Spleen (tissue), 11 donors: ENCODE measurements around the gene ANKRD31. TPM values are rescaled to one million over a fixed set of nuclear protein-coding genes. Genes with fewer than 3 reads are reported as not detected.

Source experiments
- DNase-seq: peaks from one replicate; pipeline ENCODE4 v3.0.0-alpha.2; 2020
- H3K27ac ChIP-seq, 8 donors: fragments of 200-600 bp; sonication (generic) in 7 of 8; 1 replicate in 4 of 8; 2 replicates in 4 of 8; pipeline versions ENCODE4 v1.5.0 to v1.8.0; 2016 to 2021; ENCODE audit warnings: inconsistent platforms in 4 of 8, mild to moderate bottlenecking in 4 of 8, moderate library complexity in 1 of 8
- H3K27me3 ChIP-seq, 7 donors: fragments of 200-600 bp; sonication (generic) in 6 of 7; replicated peaks in 1 of 7; 1 replicate in 4 of 7; 2 replicates in 3 of 7; pipeline versions ENCODE4 v1.5.0 to v1.8.0; 2016 to 2021; ENCODE audit warnings: inconsistent platforms in 3 of 7, mild to moderate bottlenecking in 1 of 7
- H3K36me3 ChIP-seq, 6 donors: fragments of 200-600 bp; sonication (generic) in 5 of 6; 1 replicate in 4 of 6; 2 replicates in 2 of 6; pipeline versions ENCODE4 v1.5.0 to v1.8.0; 2016 to 2021; ENCODE audit warnings: inconsistent platforms in 2 of 6
- H3K4me1 ChIP-seq, 6 donors: fragments of 200-600 bp; sonication (generic) in 5 of 6; 1 replicate in 3 of 6; 2 replicates in 3 of 6; pipeline versions ENCODE4 v1.5.0 to v1.8.0; 2016 to 2021; ENCODE audit warnings: inconsistent platforms in 3 of 6
- H3K4me3 ChIP-seq, 8 donors: fragments of 200-600 bp; sonication (generic) in 7 of 8; 1 replicate in 4 of 8; 2 replicates in 4 of 8; pipeline versions ENCODE4 v1.5.0 to v1.8.0; 2016 to 2021; ENCODE audit warnings: inconsistent platforms in 4 of 8, mild to moderate bottlenecking in 4 of 8, moderate library complexity in 2 of 8
- H3K9me3 ChIP-seq, 8 donors: fragments of 200-600 bp; sonication (generic) in 7 of 8; 1 replicate in 4 of 8; 2 replicates in 4 of 8; pipeline versions ENCODE4 v1.5.0 to v1.8.0; 2016 to 2021; ENCODE audit warnings: inconsistent platforms in 4 of 8
- POLR2A ChIP-seq, 3 donors: fragments of 450-650 bp; IDR thresholded peaks; one replicate each; pipeline ENCODE4 v1.5.1; 2017; ENCODE audit warnings: antibody characterized with exemption in 3 of 3, mild to moderate bottlenecking in 1 of 3
- POLR2AphosphoS5 ChIP-seq, 3 donors: sonication (generic); formaldehyde crosslinking; IDR thresholded peaks; one replicate each; pipeline ENCODE4 v1.5.1; 2017; ENCODE audit warnings: antibody characterized with exemption in 3 of 3
- WGBS, 5 donors: extraction: QIAGEN DNeasy Blood & Tissue Kit in 3 of 5; methylation state at CpG; one replicate each; pipeline versions ENCODE4 v1.1.5 to v1.1.7; 2013 to 2018; 5-methylcytosine and 5-hydroxymethylcytosine counted together
- intact Hi-C: fragments of 100-400 bp; cut with DNase I; formaldehyde crosslinking; loops from one replicate; pipeline ENCODE4 v1.15.0; 2023; ENCODE audit warnings: low total_unique reads
- polyA plus RNA-seq, 3 donors: library from polyadenylated mRNA; stranded (reverse); fragments of 200-250 nt; gene quantifications; one replicate each; pipeline ENCODE4 v1.2.1, GENCODE V29; 2013
- total RNA-seq, 7 donors: library from RNA; depleted of rRNA in 3 of 7; stranded (reverse); fragments of >200 nt in 3 of 7; fragmentation: NEBNext Ultra II Directional in 4 of 7; extraction: Animal tissue kit (Norgen Biotek cat#: 25700) in 4 of 7; gene quantifications; one replicate each; pipeline versions ENCODE4 v1.1.0 to v1.2.1, GENCODE V29; 2016 to 2021
- TF ChIP-seq, protein P1 (sequence below), 11 experiments: fragments of 200-600 bp in 7 of 11; fragments of 450-650 bp in 4 of 11; sonication (generic) in 4 of 11; IDR thresholded peaks in 8 of 11; conservative IDR thresholded peaks in 3 of 11; 1 replicate in 7 of 11; 2 replicates in 4 of 11; pipeline versions ENCODE4 v1.4.0 to v1.8.0; 2016 to 2021; ENCODE audit warnings: antibody characterized with exemption in 11 of 11, inconsistent platforms in 4 of 11, mild to moderate bottlenecking in 1 of 11
- donor health status: healthy with polysubstance abuse.
- donor health status: DM: no; HTN: no; CAD: no; lungs with moderate emphysema.
- donor health status: DM: no; HTN: no; CAD: no.
- donor health status: Bipolar disorder and iron deficiency.
- donor health status: healthy.
- donor health status: DM: no; HTN: no; CAD: no.
- donor health status: DM: yes; HTN: yes; CAD: no.

The ANKRD31 gene
- total and polyA plus RNA-seq, 10 donors = 0.03 to 0.51 (median 0.22) TPM

GRCh38 chr5:75156585-75156984, 80.1 kb downstream of the ANKRD31 start:
- H3K4me3 ChIP-seq = no peak overlapping the region
- H3K9me3 ChIP-seq = peaks cover 0 to 57% (median 40%) of the 10 kb centered on the region in 8 donors
- intact Hi-C loops = no loop called here
- H3K4me1 ChIP-seq = no peaks in the 10 kb centered on the region
- no peaks in the 10 kb centered on the region for H3K27me3 ChIP-seq
- no peak for TF ChIP-seq POLR2AphosphoS5 (IDR thresholded peaks at IDR 0.05)
- TF ChIP-seq, protein P1, sequence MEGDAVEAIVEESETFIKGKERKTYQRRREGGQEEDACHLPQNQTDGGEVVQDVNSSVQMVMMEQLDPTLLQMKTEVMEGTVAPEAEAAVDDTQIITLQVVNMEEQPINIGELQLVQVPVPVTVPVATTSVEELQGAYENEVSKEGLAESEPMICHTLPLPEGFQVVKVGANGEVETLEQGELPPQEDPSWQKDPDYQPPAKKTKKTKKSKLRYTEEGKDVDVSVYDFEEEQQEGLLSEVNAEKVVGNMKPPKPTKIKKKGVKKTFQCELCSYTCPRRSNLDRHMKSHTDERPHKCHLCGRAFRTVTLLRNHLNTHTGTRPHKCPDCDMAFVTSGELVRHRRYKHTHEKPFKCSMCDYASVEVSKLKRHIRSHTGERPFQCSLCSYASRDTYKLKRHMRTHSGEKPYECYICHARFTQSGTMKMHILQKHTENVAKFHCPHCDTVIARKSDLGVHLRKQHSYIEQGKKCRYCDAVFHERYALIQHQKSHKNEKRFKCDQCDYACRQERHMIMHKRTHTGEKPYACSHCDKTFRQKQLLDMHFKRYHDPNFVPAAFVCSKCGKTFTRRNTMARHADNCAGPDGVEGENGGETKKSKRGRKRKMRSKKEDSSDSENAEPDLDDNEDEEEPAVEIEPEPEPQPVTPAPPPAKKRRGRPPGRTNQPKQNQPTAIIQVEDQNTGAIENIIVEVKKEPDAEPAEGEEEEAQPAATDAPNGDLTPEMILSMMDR (IDR thresholded peaks at IDR 0.05 in 8 of 11, conservative IDR thresholded peaks at IDR 0.05 in 3 of 11) = no peak
- TF ChIP-seq POLR2A (IDR thresholded peaks at IDR 0.05) = no peak
- no peaks in the 10 kb centered on the region for H3K36me3 ChIP-seq
- no peak overlapping the region for H3K27ac ChIP-seq
- DNase-seq = no peak

- H3K27ac ChIP-seq = no peak overlapping the region
- H3K9me3 ChIP-seq = peaks cover 0 to 20% (median 3%) of the 10 kb centered on the region in 8 donors
- H3K36me3 ChIP-seq = no peaks in the 10 kb centered on the region
- H3K27me3 ChIP-seq = no peaks in the 10 kb centered on the region
- H3K4me1 ChIP-seq = no peaks in the 10 kb centered on the region
- no peak for DNase-seq
- TF ChIP-seq, protein P1 (IDR thresholded peaks at IDR 0.05 in 8 of 11, conservative IDR thresholded peaks at IDR 0.05 in 3 of 11) = no peak
- TF ChIP-seq POLR2A (IDR thresholded peaks at IDR 0.05) (no peak), POLR2AphosphoS5 (IDR thresholded peaks at IDR 0.05) (no peak)
- intact Hi-C loops = no loop called here
- no peak overlapping the region for H3K4me3 ChIP-seq
Measured at GRCh38 chr5:75152860-75153259, 83.8 kb downstream of the ANKRD31 start.

- no peaks in the 10 kb centered on the region for H3K27me3 ChIP-seq
- no peak for DNase-seq
- H3K4me3 ChIP-seq = no peak overlapping the region
- no peaks in the 10 kb centered on the region for H3K36me3 ChIP-seq
- H3K9me3 ChIP-seq = peaks cover 0 to 7% (median 0%) of the 10 kb centered on the region in 8 donors
- WGBS, 5 donors = 9 to 18% (median 13%) methylated on average over 2 of the region's 2 CpGs
- H3K27ac ChIP-seq = no peak overlapping the region
- H3K4me1 ChIP-seq = no peaks in the 10 kb centered on the region
- intact Hi-C loops = no loop called here
- TF ChIP-seq, protein P1 (IDR thresholded peaks at IDR 0.05 in 8 of 11, conservative IDR thresholded peaks at IDR 0.05 in 3 of 11) = no peak
- TF ChIP-seq POLR2AphosphoS5 (IDR thresholded peaks at IDR 0.05) = no peak
- no peak for TF ChIP-seq POLR2A (IDR thresholded peaks at IDR 0.05)
Measured at GRCh38 chr5:75148051-75148450, 88.6 kb downstream of the ANKRD31 start.

DNA sequence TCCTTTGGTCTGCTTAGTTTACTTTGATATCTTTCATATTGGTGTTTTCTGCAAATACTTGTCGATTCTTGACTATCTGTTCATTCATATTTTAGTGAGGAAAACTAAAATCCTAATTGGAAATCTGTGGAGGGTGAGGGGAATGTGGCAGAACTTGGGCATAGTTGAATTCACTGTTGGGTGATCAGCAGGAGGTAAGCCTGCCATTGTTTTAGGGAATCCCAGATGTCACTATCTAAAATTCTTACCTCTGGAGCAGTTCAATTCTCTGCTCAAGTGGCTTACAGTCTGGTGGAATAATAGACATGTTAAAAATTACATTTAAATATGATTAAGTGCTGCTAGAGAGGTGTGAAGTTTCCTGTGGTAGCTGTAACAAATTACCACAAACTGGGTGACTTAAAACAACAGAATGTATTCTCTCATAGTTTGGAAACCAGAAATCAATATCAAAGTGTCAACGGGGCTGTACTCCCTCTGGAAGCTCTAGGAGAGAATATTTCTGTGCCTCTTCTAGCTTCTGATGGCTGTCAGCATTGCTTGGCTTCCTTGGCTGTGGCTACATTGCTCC, 94.0 kb downstream of the ANKRD31 start:
- Histone ChIP-seq H3K27me3 (no peaks in the 10 kb centered on the region), H3K36me3 (no peaks in the 10 kb centered on the region), H3K4me3 (no peak overlapping the region), H3K27ac (no peak overlapping the region), H3K4me1 (no peaks in the 10 kb centered on the region), H3K9me3 (peaks cover 0 to 7% (median 0%) of the 10 kb centered on the region in 8 donors)
- intact Hi-C loops = no loop called here
- WGBS, 5 donors = 40 to 48% (median 41%) methylated on average over 2 of the region's 2 CpGs
- DNase-seq = no peak
- TF ChIP-seq, protein P1 (IDR thresholded peaks at IDR 0.05 in 8 of 11, conservative IDR thresholded peaks at IDR 0.05 in 3 of 11) = no peak
- TF ChIP-seq POLR2A (IDR thresholded peaks at IDR 0.05) (no peak), POLR2AphosphoS5 (IDR thresholded peaks at IDR 0.05) (no peak)
